ENCODE data around the gene GPRASP2.
"Not testable (repeated sequence)": the region's sequence is repeated elsewhere in the genome, so short reads cannot be mapped to it uniquely, and the experiment has no call there.

GPRASP2 gene

DNA sequence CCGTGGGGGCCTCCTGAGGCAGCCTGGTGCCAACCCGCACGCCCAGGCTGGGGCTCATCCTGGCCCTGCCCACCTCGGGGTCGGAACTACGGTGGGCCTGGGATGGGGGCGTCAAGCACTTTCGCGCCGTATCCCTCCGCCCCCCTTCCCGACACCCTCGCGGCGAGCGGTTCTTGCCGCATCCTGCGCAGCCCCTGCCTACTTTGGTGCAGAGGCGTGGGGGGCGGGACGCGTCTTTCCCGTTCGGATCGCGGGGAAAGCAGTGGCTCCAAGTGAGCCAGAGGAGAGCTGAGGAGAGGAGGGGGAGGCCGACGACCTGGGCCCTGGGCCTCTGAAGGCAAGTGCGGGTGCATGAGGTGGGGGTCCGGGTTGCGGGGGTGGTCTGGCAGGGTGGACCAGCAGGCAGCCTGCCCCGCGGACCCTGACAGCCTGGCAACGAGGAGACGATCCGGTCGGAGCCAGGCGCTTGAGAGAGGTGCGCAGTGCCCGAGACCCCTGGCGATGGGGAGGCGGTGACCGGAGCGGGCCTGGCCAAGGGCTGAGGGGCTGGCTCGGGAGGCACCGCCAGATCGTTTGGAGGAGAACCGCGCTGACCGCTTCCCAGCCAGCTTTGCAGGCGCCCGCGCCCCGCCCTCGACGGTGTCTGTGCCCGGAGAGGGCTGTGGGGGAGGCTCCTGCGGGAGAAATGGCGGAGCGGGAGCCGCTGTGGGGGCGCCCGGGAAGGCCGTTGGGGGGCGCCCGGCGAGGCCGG lies at the start of gene GPRASP2:
TSS of gene GPRASP2 (plus strand) at position 233 of the 751 bp plus-strand sequence. CDS start 2,422 bp downstream, outside the sequence.
- DNase-seq (ENCODE audit: low read depth), result no peak

DNA sequence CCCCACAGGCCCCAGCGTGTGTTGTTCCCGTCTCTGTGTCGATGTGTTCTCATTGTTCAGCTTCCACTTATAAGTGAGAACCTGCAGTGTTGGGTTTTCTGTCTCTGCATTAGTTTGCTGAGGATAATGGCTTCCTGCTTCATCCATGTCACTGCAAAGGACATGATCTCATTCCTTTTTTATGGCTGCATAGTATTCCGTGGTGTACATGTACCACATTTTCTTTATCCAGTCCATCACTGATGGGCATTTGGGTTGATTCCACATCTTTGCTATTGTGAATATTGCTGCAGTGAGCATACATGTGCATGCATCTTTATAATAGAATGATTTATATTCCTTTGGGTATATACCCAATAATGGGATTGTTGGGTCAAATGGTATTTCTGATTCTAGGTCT lies 48.4 kb upstream of the GPRASP2 start:
- not testable (repeated sequence) for DNase-seq (ENCODE audit: low read depth)

GRCh38 chrX:102667034-102667433 lies 45.2 kb upstream of the GPRASP2 start:
- not testable (repeated sequence) for DNase-seq (ENCODE audit: low read depth)

DNA sequence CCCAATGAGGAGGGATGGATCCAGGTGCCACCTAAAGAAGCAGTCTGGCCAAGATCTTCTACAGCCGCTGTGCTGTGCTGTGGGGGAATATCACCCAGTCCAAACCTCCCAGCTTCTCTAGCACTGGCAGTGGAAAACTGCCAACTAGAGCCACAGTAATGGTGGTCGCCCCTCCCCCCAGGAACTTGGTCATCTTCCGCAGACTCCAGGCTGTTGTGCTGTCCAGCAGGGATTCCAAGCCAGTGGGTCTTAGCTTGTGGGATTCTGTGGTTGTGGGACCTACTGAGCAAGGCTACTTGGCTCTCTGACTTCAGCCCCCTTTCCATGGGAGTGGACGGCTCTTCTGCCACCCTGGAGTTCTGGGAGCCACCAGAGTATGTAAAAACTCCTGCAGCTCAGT lies 42.7 kb upstream of the GPRASP2 start:
- DNase-seq (ENCODE audit: low read depth), result no peak

- DNase-seq (ENCODE audit: low read depth), result no peak
Measured at GRCh38 chrX:102672856-102673255, 39.4 kb upstream of the GPRASP2 start.

DNA sequence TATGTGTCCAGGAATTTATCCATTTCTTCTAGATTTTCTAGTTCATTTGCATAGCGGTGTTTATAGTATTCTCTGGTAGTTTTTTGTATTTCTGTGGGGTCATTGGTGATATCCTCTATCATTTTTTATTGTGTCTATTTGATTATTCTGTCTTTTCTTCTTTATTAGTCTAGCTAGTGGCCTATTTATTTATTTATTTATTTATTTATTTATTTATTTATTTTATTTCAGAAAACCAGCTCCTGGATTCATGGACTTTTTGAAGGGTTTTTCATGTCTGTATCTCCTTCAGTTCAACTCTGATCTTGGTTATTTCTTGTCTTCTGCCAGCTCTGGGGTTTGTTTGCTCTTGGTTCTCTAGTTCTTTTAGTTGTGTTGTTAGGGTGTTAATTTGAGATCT lies 34.8 kb upstream of the GPRASP2 start:
- DNase-seq (ENCODE audit: low read depth), result not testable (repeated sequence)

DNA sequence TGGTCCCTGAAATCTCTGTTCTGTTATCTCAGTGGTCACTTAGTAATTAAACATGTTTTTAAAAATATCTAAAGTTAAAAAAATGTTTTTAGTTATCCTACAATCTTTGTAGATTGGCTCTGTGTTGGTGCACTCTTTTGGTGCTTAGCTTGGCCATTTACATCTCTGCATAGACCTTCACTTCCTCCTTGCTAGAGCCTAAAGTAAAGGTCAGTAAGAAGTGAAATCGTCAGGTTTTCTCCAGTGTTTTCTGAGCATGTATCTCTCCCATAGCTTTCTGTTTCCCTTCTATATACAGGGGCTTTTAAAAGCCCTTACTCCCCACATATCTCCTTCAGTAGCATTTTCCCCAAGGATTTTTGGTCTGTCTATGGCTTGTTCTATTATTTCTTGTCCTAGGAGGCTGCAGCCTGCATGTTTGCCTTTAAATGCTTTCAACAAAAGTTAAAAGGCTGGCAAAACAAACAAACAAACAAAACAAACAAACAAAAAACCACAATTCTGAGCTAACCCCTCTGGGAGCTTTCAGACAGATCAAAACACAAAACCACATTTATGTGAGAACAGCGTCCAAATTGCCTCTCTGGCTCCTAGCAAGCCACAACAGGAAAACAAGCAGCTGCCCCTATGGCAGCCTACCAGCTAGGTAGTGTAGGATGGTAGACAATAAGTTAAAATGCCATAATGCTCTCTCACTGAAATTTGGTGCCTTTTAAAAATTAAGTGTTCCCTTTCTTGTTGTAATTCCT lies 27.3 kb upstream of the GPRASP2 start:
- no peak for DNase-seq (ENCODE audit: low read depth)

- no peak for DNase-seq (ENCODE audit: low read depth)
Measured at GRCh38 chrX:102694749-102695148, 17.5 kb upstream of the GPRASP2 start.

- DNase-seq (ENCODE audit: low read depth), result no peak
Measured at GRCh38 chrX:102696306-102696705, 15.9 kb upstream of the GPRASP2 start.

GRCh38 chrX:102697494-102697893 lies 14.8 kb upstream of the GPRASP2 start:
- no peak for DNase-seq (ENCODE audit: low read depth)

- no peak for DNase-seq (ENCODE audit: low read depth)
Measured at GRCh38 chrX:102708900-102709299, 3.3 kb upstream of the GPRASP2 start.

GRCh38 chrX:102711872-102712215 lies 404 bp upstream of the GPRASP2 start:
- DNase-seq (ENCODE audit: low read depth), result no peak

- DNase-seq (ENCODE audit: low read depth), result no peak
Measured at GRCh38 chrX:102712981-102713625, 855 bp downstream of the GPRASP2 start.

- DNase-seq (ENCODE audit: low read depth), result no peak
Measured at GRCh38 chrX:102714994-102715393, 2.7 kb downstream of the GPRASP2 start.

- no peak for DNase-seq (ENCODE audit: low read depth)
Measured at GRCh38 chrX:102715967-102716366, 3.7 kb downstream of the GPRASP2 start.

DNA sequence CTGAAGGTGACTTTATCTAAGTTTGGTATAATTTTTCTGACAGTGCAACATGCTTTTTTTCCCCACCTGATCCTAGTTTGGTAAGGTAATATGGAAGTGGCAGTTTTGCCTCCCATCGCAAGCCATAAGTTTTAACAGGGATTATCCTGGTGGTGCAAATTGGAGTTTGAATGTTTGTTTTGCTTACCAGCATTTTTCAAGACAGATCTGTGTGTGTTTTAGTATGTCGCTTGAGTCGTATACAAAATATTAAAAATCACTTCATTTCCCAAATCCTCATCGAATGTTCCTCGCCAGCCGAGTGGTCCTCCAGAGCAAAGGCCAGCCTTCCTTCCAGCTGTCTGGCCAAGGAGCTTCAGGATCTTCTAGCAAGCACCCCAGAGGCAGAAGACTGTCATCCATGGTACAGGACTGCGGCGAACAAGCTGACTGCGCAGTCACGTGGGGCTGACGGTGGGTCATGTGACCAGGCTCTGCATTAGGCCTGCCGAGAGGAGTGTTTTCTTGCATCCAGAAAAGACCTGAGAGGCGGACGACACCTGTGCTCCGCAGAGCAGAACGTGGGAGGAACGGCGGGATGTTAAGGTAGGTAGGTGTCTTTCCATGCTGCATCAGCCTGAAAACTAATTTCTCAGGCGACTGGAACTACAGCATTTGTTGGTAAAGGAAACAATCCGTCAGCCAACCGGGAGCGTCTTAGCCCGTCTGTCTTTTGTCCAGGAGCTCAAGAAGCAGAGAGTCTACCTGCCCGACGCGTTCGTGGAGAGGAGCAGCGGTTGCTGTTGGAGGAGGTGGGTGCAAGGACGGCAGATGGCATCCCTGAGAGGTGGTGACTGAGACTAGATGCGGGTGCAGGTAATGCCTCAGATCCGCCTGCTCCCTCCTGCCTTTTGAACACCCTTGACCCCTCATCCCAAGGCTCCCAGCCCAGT lies 8.3 kb downstream of the GPRASP2 start, which contains the start of gene GPRASP3:
TSS of gene GPRASP3 (plus strand) at position 507 of the 932 bp plus-strand sequence. CDS start 28,253 bp downstream, outside the sequence.
- DNase-seq (ENCODE audit: low read depth), result peak; percentile 61

DNA sequence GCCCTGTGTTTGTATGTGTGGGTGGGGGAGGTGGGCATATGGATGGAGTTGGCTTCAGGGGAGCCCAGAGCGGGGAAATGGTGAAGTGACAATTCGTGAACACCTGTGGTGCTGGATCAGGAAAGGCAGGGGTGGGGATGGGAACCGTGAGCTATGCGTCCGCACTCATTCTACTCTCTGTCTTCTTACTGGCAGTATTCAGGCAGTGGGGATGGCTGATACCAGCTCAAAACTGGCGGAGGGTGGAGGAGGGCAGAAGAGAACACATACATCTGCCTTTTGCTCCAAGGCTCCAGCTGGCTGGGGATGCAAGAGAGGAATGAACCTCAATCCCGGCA lies 8.9 kb downstream of the GPRASP2 start:
- not testable (repeated sequence) for DNase-seq (ENCODE audit: low read depth)

DNA sequence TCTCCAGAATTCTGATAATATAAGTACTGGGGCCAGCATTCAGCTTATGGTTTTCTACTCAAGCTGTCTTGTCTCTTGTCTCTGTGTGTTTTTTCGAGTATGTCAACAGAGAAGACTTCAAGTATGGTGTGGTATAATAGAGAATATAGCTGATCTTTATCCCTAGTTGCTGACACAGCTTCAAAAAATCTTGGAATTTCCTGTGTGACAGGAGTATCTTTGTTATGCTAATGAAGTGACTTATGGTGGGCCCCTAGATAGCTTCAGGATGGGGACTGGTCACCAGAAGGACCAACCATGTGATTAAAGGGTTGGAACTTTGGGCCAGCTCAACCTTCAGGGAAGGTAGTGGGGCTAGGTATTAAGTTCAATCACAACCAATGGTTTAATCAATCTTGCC lies 11.2 kb downstream of the GPRASP2 start:
- DNase-seq (ENCODE audit: low read depth), result no peak

- no peak for DNase-seq (ENCODE audit: low read depth)
Measured at GRCh38 chrX:102727761-102728160, 15.5 kb downstream of the GPRASP2 start.

DNA sequence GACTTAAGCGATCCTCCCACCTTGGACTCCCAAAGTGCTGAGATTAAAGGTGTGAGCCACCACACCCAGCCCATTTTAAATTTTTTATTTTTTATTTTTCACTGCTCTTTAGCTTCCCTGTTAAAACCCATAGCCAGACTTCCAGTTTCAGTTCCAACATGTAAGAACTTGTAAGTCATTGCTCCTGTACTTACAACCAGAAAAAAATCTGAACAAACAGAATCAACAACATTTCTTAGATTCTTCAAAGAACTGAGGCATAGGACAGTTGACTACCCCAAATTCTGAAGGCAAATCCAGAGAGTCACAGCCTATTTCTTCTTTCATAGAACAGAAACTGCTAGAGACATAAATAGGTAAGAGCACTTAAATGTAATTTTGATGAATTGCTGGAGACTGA lies 16.4 kb downstream of the GPRASP2 start:
- DNase-seq (ENCODE audit: low read depth), result no peak

DNA sequence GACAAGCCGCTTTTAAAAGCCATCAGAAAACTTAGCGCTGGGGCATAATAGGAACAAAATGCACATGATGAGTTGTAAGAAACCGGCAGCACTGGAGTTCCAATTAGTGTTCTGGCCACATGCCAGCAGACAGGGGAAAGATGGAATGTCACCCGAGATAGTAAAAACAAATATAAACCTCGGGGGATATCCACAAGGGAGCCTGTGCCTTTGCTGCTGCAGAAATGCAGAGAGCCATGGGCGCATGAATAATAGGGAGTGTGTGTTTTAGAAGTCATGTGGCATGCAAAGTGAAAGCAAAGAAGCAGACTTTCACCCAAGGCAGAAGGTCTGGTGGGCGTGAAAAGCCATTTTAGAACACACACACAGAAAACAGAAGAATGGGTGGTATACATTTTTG lies 27.4 kb downstream of the GPRASP2 start:
- no peak for DNase-seq (ENCODE audit: low read depth)

DNA sequence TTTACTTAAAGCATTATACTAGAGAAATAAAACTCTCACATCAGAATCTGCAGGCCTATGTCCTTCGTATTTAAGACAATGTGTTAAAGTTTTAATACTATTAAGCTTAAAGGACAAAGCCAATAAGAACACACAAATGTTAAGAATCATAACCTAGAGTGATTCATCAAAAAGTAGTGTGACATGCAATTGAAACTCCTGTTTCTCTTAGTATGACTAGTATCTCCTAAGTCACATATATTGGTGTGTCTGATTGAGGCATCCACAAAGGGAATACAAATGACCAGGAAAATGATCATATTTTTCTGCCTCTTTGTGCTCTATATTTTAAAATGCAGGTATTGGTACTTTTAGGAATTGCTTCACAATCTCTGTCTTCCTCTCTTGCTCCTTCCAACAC lies 32.1 kb downstream of the GPRASP2 start:
- DNase-seq (ENCODE audit: low read depth), result no peak

Measured in stimulated activated CD8-positive, alpha-beta memory T cell treated with anti-CD3 and anti-CD28 coated beads, Interleukin-4, amount 100 ng/mL, for 24 hours (primary cell).